Calu3 (cell line): ENCODE measurements around the gene CCDC69. TPM values are rescaled to one million over a fixed set of nuclear protein-coding genes. Genes with fewer than 3 reads are reported as not detected.

Experiments used
- BruUV-seq: library from RNA; stranded (reverse); fragments of 400-500 nt; replicated peaks from 2 replicates; lab custom pipeline; 2021; lab: Mats Ljungman, UMichigan
- CTCF ChIA-PET: fragments of 300-600 bp; sonication (Branson Sonifier 250); formaldehyde crosslinking; loops from one replicate; lab custom pipeline; 2022; ENCODE audit warnings: antibody characterized with exemption; lab: Charles Lee
- DNase-seq: peaks from one replicate; pipeline ENCODE4 v3.0.0; 2022
- H3K27ac Mint-ChIP-seq: one replicate; pipeline ENCODE4 v1.8.0; 2022; ENCODE audit warnings: mixed read lengths; ENCODE audit not compliant: unreplicated experiment
- H3K27me3 Mint-ChIP-seq: one replicate; pipeline ENCODE4 v1.8.0; 2022; ENCODE audit warnings: mixed read lengths; ENCODE audit not compliant: unreplicated experiment
- H3K36me3 Mint-ChIP-seq: one replicate; pipeline ENCODE4 v1.8.0; 2022; ENCODE audit warnings: mild to moderate bottlenecking, moderate library complexity, mixed read lengths; ENCODE audit not compliant: insufficient read depth, unreplicated experiment
- H3K4me1 Mint-ChIP-seq: one replicate; pipeline ENCODE4 v1.8.0; 2022; ENCODE audit warnings: mild to moderate bottlenecking, low read depth, mixed read lengths; ENCODE audit not compliant: unreplicated experiment
- H3K4me3 Mint-ChIP-seq: one replicate; pipeline ENCODE4 v1.8.0; 2022; ENCODE audit warnings: mild to moderate bottlenecking, low read depth, moderate library complexity, mixed read lengths; ENCODE audit not compliant: unreplicated experiment
- H3K9me3 Mint-ChIP-seq: one replicate; pipeline ENCODE4 v1.8.0; 2022; ENCODE audit warnings: low read depth, mixed read lengths; ENCODE audit not compliant: unreplicated experiment
- intact Hi-C: fragments of 100-400 bp; cut with micrococcal nuclease; formaldehyde crosslinking; loops from one replicate; pipeline ENCODE4 v1.10.0; 2022; ENCODE audit not compliant: unreplicated experiment
- total RNA-seq: library from RNA; stranded (reverse); gene quantifications from 2 replicates; pipeline ENCODE4 v1.2.3, GENCODE V29; 2022
- TF ChIP-seq, protein P1 (sequence below): fragments of 200-600 bp; IDR thresholded peaks from one replicate; pipeline ENCODE4 v1.8.0; 2022; ENCODE audit warnings: antibody characterized with exemption; ENCODE audit not compliant: unreplicated experiment

Gene CCDC69
- total RNA-seq, 1 experiment from 2014 or later = 1.0 TPM

- Mint-ChIP-seq H3K36me3 (peaks cover 1% of the 10 kb centered on the region), H3K4me1 (no peaks in the 10 kb centered on the region), H3K4me3 (no peak overlapping the region), H3K27me3 (peaks cover 52% of the 10 kb centered on the region), H3K9me3 (no peaks in the 10 kb centered on the region), H3K27ac (no peak overlapping the region)
- TF ChIP-seq, protein P1, sequence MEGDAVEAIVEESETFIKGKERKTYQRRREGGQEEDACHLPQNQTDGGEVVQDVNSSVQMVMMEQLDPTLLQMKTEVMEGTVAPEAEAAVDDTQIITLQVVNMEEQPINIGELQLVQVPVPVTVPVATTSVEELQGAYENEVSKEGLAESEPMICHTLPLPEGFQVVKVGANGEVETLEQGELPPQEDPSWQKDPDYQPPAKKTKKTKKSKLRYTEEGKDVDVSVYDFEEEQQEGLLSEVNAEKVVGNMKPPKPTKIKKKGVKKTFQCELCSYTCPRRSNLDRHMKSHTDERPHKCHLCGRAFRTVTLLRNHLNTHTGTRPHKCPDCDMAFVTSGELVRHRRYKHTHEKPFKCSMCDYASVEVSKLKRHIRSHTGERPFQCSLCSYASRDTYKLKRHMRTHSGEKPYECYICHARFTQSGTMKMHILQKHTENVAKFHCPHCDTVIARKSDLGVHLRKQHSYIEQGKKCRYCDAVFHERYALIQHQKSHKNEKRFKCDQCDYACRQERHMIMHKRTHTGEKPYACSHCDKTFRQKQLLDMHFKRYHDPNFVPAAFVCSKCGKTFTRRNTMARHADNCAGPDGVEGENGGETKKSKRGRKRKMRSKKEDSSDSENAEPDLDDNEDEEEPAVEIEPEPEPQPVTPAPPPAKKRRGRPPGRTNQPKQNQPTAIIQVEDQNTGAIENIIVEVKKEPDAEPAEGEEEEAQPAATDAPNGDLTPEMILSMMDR = no peak
- no peak for DNase-seq
- CTCF ChIA-PET = no interaction called here
- BruUV-seq = no TSS peak
- intact Hi-C loops = no loop called here
These were observed 5.1 kb upstream of the CCDC69 start for GRCh38 chr5:151228986-151229385.

DNA sequence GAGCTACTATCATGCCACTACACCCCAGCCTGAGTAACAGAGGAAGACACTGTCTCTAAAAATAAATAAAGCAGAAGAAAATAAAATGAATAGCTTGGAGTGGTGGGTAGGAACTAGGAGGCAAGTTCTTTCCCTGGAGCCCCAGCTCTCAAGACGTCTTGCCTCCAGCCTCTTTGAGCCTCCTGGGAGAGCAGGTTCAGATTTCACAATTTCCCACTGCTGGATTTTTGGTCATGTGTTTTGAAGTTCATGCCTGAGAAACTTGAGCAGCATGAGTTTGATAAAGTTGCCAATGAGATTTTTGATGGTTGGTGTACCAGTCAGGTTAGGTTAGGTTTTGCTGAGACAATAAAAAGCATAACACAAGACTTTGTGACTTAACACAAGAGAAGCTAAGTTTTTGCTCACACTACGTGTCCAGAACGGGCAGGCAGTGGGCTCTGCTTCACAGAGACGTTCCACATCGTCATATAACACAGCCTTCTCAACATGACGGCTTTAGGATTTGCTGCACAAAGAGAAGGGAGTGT is 4.1 kb upstream of the CCDC69 start:
- intact Hi-C loops = no loop called here
- Mint-ChIP-seq H3K4me3 (no peak overlapping the region), H3K36me3 (peaks cover 7% of the 10 kb centered on the region), H3K9me3 (no peaks in the 10 kb centered on the region), H3K27me3 (peaks cover 42% of the 10 kb centered on the region), H3K4me1 (no peaks in the 10 kb centered on the region), H3K27ac (no peak overlapping the region)
- DNase-seq = no peak
- TF ChIP-seq, protein P1 = no peak
- no TSS peak for BruUV-seq
- CTCF ChIA-PET = no interaction called here

GRCh38 chr5:151225475-151225874 is 1.6 kb upstream of the CCDC69 start:
- BruUV-seq = no TSS peak

DNA sequence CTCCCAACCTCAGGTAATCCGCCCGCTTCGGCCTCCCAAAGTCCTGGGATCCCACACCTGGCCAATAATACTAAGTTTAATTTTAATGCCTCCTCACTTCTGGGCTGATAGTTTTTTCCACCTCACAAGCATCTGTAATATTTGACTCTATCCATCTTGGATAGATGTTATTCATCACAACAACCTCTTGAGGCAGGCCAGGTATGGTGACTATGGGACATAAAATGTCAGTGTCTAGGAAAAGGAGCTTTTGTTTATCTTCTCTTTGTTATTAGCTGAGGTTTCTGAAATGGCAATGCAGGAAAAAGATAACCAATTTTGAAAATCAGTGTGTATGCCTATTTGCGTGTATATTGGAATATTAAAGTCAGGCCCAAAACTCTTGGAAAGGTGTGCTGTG is 1.2 kb upstream of the CCDC69 start:
- no TSS peak for BruUV-seq
- CTCF ChIA-PET = interaction anchor here (0.7 to 2.0 kb wide), 2 partner anchors 12 to 284 kb away, joined by 5 read pairs; no protein-coding TSS in a partner anchor
- Mint-ChIP-seq H3K4me3 (no peak overlapping the region), H3K36me3 (peaks cover 7% of the 10 kb centered on the region), H3K27me3 (peaks cover 28% of the 10 kb centered on the region), H3K4me1 (no peaks in the 10 kb centered on the region), H3K27ac (no peak overlapping the region), H3K9me3 (no peaks in the 10 kb centered on the region)
- intact Hi-C loops = no loop called here
- no peak for DNase-seq
- TF ChIP-seq, protein P1 = no peak

More at GRCh38 chr5:151225475-151225874, 1.6 kb upstream of the CCDC69 start:
- Mint-ChIP-seq H3K4me1 (no peaks in the 10 kb centered on the region), H3K36me3 (peaks cover 7% of the 10 kb centered on the region), H3K4me3 (no peak overlapping the region), H3K9me3 (no peaks in the 10 kb centered on the region), H3K27ac (no peak overlapping the region), H3K27me3 (peaks cover 28% of the 10 kb centered on the region)
- TF ChIP-seq, protein P1 = no peak
- DNase-seq = no peak
- CTCF ChIA-PET = no interaction called here
- intact Hi-C loops = no loop called here
